A673 (cell line): ENCODE measurements around the gene HVCN1. TPM values are rescaled to one million over a fixed set of nuclear protein-coding genes. Genes with fewer than 3 reads are reported as not detected.

Source experiments
- BruUV-seq: library from RNA; stranded (reverse); fragments of 400-500 nt; replicated peaks from 2 replicates; lab custom pipeline; 2021; lab: Mats Ljungman, UMichigan
- CTCF ChIA-PET: fragments of 300-600 bp; sonication (Branson Sonifier 250); formaldehyde crosslinking; loops from one replicate; lab custom pipeline; 2022; ENCODE audit warnings: antibody characterized with exemption; lab: Charles Lee
- POLR2A ChIA-PET: fragments of 300-600 bp; sonication (Branson Sonifier 250); formaldehyde crosslinking; loops from one replicate; lab custom pipeline; 2022; ENCODE audit warnings: antibody characterized with exemption; ENCODE audit not compliant: low non-redundant PET; lab: Charles Lee
- DNase-seq: peaks from one replicate; pipeline ENCODE4 v3.0.0-alpha.2; 2015; ENCODE audit warnings: low spot score
- H3K27ac ChIP-seq: fragments of 200-600 bp; sonication (generic); 2 replicates; pipeline ENCODE4 v1.5.1; 2016; ENCODE audit warnings: mixed run types, low read depth, mild to moderate bottlenecking, mixed read lengths, antibody characterized with exemption, low read length; ENCODE audit not compliant: poor library complexity, severe bottlenecking
- H3K27me3 ChIP-seq: fragments of 200-600 bp; sonication (generic); replicated peaks from 2 replicates; pipeline ENCODE4 v1.6.1; 2017; ENCODE audit warnings: mixed run types, low read depth, mild to moderate bottlenecking, mixed read lengths, antibody characterized with exemption, low read length; ENCODE audit not compliant: insufficient read depth, poor library complexity
- H3K36me3 ChIP-seq: fragments of 200-600 bp; sonication (generic); 2 replicates; pipeline ENCODE4 v1.6.1; 2016; ENCODE audit warnings: mixed run types, mild to moderate bottlenecking, mixed read lengths, antibody characterized with exemption, low read length; ENCODE audit not compliant: insufficient read depth, poor library complexity, severe bottlenecking
- H3K4me1 ChIP-seq: fragments of 200-600 bp; sonication (generic); 2 replicates; pipeline ENCODE4 v1.6.1; 2017; ENCODE audit warnings: mixed run types, mild to moderate bottlenecking, mixed read lengths, antibody characterized with exemption, low read length; ENCODE audit not compliant: insufficient read depth, poor library complexity, severe bottlenecking
- H3K4me3 ChIP-seq: fragments of 200-600 bp; sonication (generic); 2 replicates; pipeline ENCODE4 v1.5.1; 2016; ENCODE audit warnings: low read depth, mixed run types, mild to moderate bottlenecking, mixed read lengths, low read length; ENCODE audit not compliant: poor library complexity, severe bottlenecking
- H3K9me3 ChIP-seq: fragments of 200-600 bp; sonication (generic); 2 replicates; pipeline ENCODE4 v1.6.1; 2016; ENCODE audit warnings: mixed run types, low read depth, mild to moderate bottlenecking, mixed read lengths, antibody characterized with exemption, low read length; ENCODE audit not compliant: poor library complexity, severe bottlenecking
- EZH2 ChIP-seq: fragments of 200-600 bp; sonication (generic); IDR thresholded peaks from 2 replicates; pipeline ENCODE4 v1.6.1; 2017; ENCODE audit warnings: borderline replicate concordance, low read depth, mild to moderate bottlenecking, mixed read lengths, antibody characterized with exemption, low read length; ENCODE audit not compliant: poor library complexity, severe bottlenecking
- intact Hi-C: fragments of 100-400 bp; cut with micrococcal nuclease; formaldehyde crosslinking; loops from one replicate; pipeline ENCODE4 v1.10.0; 2022; ENCODE audit not compliant: unreplicated experiment
- total RNA-seq: library from RNA; stranded (reverse); gene quantifications from 2 replicates; pipeline ENCODE4 v1.2.3, GENCODE V29; 2021
- TF ChIP-seq, protein P1 (sequence below): fragments of 300-800, 200-600 bp; sonication (generic); conservative IDR thresholded peaks from 2 replicates; pipeline ENCODE4 v1.5.1; 2017; ENCODE audit warnings: low read depth, mild to moderate bottlenecking, antibody characterized with exemption, low read length, moderate library complexity, mixed read lengths

Gene HVCN1
- total RNA-seq, 1 experiment from 2014 or later = 1.1 TPM

DNA sequence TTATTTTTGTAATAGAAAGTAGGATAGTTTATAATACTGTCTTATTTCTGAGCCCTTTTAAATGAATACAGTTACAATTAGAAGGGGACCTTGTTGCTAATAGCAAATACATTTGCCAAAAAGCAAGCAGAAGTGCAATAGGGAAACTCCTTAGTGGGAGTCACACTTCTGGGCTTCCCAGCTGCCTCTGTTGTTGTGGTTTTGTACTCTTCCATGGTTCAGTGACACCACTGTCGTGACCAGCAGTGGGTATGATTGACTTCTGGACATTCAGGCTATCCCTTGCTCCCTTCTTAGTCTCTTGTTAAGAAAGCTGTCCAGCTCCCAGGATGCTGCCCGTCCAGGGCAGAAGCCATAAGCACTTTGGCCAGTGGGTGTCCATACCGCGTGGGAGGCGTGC, 52.4 kb downstream of the HVCN1 start:
- ChIA-PET POLR2A (no interaction called here), CTCF (no interaction called here)
- H3K4me3 ChIP-seq = no peak overlapping the region
- no TSS peak for BruUV-seq
- no peaks in the 10 kb centered on the region for H3K36me3 ChIP-seq
- intact Hi-C loops = no loop called here
- TF ChIP-seq EZH2 = no peak
- TF ChIP-seq, protein P1, sequence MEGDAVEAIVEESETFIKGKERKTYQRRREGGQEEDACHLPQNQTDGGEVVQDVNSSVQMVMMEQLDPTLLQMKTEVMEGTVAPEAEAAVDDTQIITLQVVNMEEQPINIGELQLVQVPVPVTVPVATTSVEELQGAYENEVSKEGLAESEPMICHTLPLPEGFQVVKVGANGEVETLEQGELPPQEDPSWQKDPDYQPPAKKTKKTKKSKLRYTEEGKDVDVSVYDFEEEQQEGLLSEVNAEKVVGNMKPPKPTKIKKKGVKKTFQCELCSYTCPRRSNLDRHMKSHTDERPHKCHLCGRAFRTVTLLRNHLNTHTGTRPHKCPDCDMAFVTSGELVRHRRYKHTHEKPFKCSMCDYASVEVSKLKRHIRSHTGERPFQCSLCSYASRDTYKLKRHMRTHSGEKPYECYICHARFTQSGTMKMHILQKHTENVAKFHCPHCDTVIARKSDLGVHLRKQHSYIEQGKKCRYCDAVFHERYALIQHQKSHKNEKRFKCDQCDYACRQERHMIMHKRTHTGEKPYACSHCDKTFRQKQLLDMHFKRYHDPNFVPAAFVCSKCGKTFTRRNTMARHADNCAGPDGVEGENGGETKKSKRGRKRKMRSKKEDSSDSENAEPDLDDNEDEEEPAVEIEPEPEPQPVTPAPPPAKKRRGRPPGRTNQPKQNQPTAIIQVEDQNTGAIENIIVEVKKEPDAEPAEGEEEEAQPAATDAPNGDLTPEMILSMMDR = no peak
- H3K9me3 ChIP-seq = no peaks in the 10 kb centered on the region
- DNase-seq = no peak
- peaks cover 43% of the 10 kb centered on the region for H3K4me1 ChIP-seq
- H3K27me3 ChIP-seq = no peaks in the 10 kb centered on the region
- no peak overlapping the region for H3K27ac ChIP-seq

- POLR2A ChIA-PET = no interaction called here
- no peak for DNase-seq
- intact Hi-C loops = no loop called here
- CTCF ChIA-PET = interaction anchor here (0.6 kb wide), 1 partner anchor 445 kb away, joined by 3 read pairs; no protein-coding TSS in a partner anchor
- Histone ChIP-seq H3K36me3 (no peaks in the 10 kb centered on the region), H3K4me3 (no peak overlapping the region), H3K27ac (peak overlapping the region; percentile 67), H3K9me3 (no peaks in the 10 kb centered on the region), H3K4me1 (peaks cover 30% of the 10 kb centered on the region), H3K27me3 (no peaks in the 10 kb centered on the region)
- TF ChIP-seq EZH2 = no peak
- TF ChIP-seq, protein P1 = no peak
- BruUV-seq = no TSS peak
Observed at GRCh38 chr12:110635055-110635454, 53.9 kb downstream of the HVCN1 start.

- DNase-seq = no peak
- Histone ChIP-seq H3K4me3 (no peak overlapping the region), H3K36me3 (peaks cover 15% of the 10 kb centered on the region), H3K27ac (no peak overlapping the region), H3K4me1 (no peaks in the 10 kb centered on the region), H3K27me3 (no peaks in the 10 kb centered on the region), H3K9me3 (no peaks in the 10 kb centered on the region)
- ChIA-PET POLR2A (no interaction called here), CTCF (interaction anchor here (0.7 kb wide), 1 partner anchor 196 kb away, joined by 3 read pairs; no protein-coding TSS in a partner anchor)
- no TSS peak for BruUV-seq
- TF ChIP-seq, protein P1 = no peak
- no peak for TF ChIP-seq EZH2
- intact Hi-C loops = no loop called here
Observed at GRCh38 chr12:110627500-110628195, 61.3 kb downstream of the HVCN1 start.
